HG02588 (cell line): ENCODE results near the gene ANKK1.

ENCODE experiments used
- ATAC-seq: cut with Tn5 transposase; IDR thresholded peaks from one replicate; pipeline ENCODE4 v1.9.1; 2021; ENCODE audit warnings: mild to moderate bottlenecking, moderate library complexity; ENCODE audit not compliant: unreplicated experiment

ANKK1 gene, protein sequence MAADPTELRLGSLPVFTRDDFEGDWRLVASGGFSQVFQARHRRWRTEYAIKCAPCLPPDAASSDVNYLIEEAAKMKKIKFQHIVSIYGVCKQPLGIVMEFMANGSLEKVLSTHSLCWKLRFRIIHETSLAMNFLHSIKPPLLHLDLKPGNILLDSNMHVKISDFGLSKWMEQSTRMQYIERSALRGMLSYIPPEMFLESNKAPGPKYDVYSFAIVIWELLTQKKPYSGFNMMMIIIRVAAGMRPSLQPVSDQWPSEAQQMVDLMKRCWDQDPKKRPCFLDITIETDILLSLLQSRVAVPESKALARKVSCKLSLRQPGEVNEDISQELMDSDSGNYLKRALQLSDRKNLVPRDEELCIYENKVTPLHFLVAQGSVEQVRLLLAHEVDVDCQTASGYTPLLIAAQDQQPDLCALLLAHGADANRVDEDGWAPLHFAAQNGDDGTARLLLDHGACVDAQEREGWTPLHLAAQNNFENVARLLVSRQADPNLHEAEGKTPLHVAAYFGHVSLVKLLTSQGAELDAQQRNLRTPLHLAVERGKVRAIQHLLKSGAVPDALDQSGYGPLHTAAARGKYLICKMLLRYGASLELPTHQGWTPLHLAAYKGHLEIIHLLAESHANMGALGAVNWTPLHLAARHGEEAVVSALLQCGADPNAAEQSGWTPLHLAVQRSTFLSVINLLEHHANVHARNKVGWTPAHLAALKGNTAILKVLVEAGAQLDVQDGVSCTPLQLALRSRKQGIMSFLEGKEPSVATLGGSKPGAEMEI

DNA sequence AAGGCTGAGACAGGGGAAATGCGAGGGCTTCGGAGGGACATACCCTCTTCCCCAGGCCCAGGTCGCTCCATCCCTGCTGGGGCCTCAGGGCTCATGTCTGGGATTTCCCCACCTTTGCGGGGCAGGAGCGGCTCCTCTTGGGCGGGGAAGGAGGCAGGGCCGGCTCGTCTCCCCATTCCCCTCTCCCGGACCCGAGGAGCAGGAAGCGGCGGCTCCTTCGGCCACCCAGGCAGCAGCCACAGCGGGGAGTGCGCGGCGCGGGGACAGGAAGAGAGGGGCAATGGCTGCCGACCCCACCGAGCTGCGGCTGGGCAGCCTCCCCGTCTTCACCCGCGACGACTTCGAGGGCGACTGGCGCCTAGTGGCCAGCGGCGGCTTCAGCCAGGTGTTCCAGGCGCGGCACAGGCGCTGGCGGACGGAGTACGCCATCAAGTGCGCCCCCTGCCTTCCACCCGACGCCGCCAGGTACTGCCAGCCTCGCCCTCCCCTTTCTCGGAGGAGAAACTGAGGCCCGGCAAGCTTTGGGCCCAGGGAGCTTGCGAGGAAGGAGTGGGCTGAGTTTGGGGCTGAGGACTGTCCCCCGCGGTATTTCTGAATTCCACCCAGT lies at the start of gene ANKK1:
Gene ANKK1, plus strand, starts transcription at position 175 of the 607 bp plus-strand sequence. Its CDS starts 106 bp downstream, at position 281.
- ATAC-seq, result no peak

DNA sequence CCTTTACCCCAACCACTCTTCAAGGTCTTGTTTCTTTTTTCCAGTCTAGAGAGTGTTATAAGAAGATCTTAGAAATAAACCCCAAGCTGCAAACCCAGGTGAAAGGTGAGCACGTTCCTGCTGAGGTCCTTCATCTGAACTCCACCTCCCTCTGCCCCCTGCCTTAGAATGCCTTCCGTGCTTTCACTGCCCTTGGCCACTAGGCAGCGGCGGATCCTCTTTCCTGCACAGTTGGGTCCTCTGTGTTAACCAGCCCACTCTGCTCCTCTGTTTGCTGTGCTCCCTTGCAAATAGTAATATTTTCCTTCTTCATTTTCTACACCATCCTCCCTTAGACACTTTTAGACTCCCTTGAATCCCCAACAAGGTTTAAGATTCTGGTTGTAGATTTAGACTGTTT lies 48.8 kb upstream of the ANKK1 start:
- no peak for ATAC-seq

DNA sequence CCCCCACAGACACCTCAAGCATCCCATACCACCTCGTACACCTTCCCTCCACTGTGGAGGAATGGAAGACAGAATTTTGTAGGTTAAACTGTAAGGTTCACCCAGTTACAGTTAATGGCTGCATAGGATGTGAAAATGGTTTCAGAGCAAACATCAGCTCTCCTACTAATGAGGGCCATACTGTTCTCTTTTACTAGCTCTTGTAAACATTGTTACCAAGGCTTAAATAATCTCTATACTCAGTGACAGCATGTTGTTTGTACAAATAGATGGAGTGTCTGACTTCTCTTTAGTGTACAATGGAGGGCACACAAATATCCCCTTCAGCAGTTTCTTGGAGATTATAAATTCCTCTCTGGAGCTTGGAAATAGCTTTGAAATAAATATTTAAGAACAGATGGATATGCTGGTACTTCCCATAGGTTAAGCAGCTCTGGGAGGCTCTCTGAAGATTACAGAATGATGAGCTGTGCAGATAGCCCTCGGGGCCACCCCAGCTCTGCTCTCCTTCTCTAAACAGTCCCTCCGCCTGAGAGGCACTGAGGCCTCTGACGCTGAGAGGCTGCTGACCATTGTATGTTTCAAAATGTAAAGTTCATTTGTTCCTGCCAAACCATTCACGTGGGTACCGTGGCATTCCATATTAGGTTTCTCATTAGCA lies 47.5 kb upstream of the ANKK1 start:
- no peak for ATAC-seq

DNA sequence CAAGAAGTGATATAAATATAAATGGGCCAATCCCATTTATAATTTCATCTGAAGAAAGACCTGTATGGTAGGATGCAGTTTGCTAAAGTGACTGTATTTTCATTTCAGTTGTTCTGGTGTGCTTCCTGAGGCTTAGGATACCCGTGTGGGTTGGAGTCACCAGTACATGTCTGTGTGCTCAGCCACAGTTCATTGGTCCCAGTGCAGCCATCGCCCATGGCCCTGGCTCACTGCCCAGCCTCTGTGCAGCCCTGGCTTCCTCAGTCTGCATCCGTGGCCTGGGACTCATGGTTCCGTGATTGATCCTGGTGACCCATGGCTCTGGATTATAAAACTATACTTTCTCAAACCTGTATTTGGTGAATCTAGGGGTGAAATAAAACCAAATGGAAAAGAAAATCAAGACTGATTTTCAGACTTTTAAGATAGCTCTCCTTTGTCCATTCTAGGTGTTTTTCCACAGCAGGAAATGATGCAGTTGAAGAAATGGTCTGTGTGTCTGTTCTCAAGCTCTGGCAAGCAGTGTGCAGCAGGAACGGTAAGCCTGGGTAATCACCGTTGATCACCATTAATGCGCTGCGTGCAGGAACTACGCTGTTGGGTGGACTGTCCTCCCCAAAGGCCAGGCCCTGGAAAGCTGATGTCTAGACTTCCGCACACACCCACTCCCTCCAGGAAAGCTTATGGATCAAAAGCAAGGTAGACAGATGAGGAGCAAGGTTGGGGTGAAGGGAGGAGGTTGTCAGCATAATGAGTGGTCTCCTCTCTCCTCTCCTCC lies 46.0 kb upstream of the ANKK1 start:
- ATAC-seq, result no peak

DNA sequence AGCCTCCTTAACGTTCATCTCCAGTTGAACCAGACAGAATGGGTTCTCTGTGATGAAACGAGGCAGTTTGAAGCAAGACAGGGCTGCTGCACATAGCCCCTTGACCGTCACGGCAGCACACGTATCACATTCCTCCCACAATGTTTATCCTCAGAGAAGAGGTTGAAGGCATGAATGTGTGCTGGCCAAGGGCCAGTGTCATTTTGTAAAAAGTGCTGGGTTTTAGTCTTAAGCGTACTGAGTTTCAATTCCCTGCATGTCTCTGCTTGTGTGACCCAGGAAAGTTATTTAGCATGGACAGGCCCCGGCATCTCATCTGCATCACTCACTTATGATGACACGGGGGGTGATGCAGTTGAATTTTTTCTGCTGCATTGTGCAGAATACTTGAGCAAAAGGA lies 41.6 kb upstream of the ANKK1 start:
- ATAC-seq, result no peak

DNA sequence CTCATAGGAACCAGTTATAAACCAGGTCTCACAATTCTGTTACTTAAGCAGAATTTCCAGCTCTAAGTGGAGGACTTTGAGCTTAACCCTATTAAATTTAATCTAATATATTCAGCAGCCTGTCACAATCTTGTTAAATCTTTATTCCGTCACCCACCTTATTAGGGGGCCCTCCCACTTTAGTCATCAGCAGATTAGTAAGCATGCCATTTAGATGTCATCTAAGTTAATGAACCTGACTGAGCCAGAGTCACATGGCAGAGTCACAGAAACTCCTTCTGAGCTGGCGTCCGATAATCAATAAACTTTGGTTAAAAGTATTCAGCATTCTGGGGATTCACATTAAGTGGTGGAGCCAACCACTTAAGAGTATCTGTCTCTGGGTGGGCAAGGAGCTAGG lies 38.1 kb upstream of the ANKK1 start:
- ATAC-seq, result no peak

DNA sequence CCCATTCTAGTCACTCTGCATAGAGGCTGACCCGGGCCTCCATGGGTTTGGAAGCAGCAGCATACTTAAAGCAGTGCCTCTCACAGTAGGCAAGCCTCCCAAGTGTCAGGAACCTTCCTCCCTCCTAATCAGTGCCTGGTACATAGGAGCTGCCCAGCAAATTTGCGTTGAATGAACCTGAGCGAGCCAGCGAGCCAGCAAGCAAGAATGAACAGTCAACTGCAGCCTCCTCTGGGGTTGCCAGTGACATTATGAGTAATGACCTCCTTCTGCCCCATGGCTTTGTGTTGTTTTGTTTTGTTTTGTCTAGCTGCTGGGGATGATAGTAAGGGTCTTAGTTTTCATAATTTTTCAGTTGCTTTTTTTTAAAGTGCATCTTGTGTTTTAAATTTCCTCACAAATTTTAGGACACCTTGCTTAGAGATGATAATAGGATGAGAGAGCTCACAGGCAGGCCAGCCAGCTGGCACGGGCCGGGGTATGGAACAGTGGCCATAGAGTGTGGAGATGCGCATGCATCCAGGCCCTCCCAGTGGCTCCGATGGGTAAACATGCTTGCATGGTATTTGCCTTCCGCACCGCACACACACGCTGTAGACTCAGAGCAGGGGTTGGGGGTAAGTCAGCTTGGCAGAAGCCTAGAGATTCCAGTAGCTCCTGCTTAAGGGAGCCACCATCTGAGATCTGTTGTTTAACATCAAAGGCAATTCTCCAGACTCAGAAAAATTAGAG lies 37.1 kb upstream of the ANKK1 start:
- ATAC-seq, result no peak

DNA sequence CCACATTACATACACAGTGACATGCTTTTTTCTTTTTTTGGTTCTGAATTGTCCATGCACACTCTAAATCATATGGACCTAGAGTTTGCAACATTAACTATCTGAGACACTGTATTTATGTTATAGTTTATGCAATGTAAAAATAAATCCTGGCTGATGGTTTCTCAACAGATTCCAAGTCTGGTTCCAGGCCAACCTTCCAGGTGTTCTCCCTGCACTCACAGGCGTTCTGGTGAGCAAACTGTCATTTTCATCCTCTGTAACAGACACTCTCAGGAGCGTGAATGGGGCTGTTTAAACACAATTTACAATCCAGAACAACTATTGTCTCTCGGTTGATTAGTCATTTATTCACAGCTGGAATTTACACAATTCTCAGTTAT lies 36.5 kb upstream of the ANKK1 start:
- ATAC-seq, result no peak

DNA sequence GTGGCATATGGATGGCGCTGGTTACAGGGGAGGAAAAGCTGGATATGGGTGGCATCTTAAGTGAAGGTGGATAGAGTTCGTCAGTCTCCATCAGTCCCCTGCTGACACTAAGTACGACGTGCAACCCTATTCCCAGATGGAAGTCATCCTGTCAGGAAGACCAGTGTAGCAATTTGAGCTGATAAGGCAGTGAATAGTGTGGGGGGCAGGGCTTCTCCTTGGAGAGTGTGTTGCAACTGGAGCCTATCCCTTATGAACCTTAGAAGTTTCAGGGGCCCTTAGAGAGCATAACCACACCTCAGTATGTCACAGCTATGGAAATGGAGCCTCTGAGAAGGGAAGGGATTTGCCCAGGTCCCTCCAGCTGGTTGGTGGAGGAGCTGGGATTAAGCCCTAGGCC lies 36.1 kb upstream of the ANKK1 start:
- ATAC-seq, result no peak

DNA sequence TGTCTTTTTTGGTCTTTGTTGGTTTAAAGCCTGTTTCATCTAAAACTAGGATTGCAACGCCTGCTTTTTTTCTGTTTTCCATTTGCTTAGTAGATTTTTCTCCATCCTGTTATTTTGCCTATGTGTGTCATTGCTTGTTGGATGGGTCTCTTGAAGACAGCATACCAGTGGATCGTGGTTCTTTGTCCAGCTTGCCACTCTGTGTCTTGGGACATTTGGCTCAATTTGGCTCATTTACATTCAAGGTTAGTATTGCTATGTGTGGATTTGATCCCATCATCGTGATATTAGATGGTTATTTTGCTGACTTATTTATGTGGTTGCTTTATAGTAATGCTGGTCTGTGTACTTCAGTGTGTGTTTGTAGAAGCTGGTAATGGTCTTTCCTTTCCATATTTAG lies 31.4 kb upstream of the ANKK1 start:
- no peak for ATAC-seq

DNA sequence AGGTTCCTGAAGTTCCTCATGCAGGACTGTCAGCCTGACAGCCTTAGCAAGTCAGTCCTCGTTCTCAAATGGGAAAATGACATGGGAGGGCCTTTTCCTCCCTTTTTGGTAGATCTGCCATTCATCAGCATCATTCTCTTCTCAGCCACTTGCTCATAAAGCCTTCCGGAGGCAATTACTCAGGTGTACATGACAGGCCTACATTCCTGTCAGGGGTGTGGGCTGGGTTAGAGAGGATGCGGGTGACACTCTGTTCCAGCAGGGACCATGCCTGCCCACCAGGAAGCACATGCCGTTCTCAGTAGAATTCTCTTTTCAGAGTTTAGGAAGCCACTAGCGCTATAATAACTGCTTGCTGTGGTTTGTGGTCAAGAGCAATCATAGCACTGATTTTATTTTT lies 24.2 kb upstream of the ANKK1 start:
- ATAC-seq, result no peak

DNA sequence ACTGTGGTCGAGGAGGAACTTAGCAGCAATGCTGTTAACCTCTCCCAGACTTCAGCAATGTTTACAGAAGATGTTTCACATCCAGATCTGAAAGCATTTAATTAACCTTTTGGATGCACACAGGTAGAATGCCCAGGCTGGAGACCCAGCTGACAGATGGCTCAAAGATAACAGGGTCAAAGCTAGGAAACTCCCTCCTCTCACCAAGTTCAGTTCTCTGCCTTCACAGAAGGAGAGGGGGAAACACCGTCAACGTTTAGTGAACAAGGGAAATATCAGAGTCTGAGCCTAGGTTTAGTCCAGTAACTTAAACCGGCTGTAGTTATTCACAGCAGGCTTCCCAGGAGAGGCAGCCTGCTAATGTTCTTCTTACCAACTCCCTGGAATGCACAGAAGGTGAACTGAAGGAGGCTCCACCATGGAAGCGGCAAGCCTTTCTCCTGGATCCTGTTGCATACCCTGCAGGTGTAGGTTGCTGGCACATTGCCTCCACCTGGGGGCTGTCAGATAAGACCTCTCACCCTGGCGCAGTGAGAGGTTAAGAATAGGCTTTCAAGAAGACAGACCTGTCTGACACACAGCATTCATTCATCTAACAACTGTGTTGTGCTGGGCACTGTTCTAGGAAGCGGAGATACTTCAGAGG lies 23.5 kb upstream of the ANKK1 start:
- ATAC-seq, result no peak

DNA sequence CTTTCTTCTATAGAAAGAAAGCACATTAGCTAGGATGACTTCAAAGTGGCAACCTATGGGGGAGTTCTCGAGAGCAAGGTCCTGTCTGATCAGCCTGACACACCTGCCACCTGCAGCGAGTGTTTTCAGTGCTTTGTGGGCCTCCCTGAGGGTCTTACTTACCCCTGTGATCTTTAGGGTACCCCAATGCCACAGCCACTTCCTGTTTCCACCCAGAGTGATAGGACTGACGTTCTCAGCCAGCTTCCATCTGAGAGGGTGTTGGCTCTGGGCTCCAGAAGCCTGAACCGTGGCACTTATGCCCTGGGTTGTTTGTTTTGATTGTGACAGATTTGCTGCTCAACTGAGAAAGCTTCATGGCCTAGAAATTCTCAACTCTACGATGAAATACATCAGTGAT lies 21.7 kb upstream of the ANKK1 start:
- ATAC-seq, result no peak

DNA sequence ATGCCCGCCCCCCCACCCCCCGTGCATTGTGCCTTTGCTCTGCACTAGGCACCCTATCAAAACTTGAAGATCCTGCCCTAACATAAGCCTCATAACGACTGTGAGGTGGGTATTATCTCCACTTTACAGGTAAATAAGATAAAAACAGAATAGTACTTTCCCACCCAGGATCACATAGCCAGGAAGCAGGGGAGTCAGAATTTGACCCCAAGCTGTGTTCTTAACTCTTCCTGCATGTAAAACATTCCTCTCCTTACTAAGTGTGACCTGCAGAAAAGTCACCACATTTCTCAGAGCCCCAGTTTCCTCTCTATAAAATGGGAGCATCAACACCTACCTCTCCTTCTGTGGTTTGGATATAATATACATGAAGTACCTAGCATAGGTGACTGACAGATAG lies 18.2 kb upstream of the ANKK1 start:
- ATAC-seq, result no peak

DNA sequence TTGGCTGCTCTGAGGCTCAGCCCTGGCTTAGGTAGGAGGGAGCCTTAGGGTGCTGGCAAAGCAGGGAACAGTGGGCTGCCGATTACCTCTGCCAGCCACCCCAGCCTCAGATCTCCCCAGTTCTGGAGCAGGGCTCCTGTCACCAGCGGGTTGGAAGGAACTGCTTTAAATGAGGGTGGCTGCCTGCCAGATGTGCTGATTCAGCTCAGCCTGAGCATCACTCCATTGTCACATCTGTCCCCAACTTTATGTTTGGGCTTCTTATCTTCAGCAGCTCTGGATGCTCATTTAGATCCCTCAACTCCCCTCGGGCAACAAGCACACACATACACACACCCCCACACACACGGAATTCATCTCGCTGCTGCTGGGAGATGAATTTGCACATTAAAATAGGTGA lies 16.9 kb upstream of the ANKK1 start:
- ATAC-seq, result no peak

DNA sequence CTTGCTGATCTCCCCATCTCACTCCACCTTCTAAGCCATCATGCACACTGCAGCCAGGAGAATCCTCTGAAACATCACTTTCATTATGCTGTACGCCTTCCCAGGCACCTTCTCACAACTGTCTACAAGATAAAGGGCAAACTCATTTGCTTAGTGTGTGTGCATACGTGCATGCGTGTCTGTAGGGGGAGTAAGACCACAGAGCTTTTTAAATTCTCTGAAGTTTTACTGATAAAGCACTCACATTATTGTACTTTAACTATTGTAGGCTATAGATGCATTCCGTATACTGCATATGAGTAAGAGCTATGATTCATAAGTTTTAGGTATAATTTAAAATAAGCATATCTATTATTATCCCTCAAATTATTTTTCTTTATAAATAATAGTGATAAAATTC lies 15.3 kb upstream of the ANKK1 start:
- ATAC-seq, result no peak

DNA sequence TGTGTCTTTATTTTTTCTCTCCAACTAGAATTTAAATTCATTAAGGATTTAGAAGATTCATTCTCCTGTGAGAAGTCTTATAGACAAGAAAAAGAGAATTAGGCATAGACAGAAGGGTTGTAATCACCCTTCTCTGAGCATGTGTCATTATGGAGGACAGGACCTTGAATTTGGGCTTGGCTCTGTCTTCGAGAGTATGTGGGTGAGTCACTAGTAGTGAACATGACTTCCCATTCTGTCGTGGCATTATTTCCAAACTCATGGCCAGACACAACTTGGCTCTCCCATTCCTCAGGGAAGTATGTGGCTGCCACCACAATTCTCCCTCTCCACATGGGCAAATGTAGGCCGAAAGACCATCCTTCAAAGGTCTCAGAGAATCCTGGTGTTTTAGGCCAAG lies 14.3 kb upstream of the ANKK1 start:
- no peak for ATAC-seq

DNA sequence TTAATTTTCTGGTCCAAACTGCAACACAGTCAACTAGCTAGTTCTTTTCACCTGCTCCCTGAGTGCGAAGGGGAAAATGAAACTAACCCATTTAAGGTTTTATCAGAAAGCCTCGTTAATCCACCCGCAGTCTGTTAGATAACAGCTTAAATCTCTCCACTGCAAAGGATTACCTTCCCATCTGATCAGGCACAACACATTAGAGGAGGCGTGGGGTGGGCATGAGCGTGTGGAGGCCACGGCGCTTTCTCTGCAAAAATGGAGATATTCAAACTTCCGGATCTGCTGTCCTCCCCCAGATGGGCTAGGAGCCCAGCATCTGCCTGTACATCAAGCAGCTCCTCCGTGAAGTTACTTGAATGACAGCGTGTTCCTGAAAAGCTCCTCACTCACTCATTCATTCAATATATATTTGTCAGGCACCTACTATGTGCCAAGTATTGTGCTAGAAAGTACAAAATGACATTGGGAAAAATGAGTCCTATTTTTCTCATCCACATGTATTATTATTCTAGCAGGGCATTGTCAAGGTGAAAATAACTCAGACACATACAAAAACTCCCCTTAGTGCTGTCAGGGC lies 13.5 kb upstream of the ANKK1 start:
- ATAC-seq, result no peak

DNA sequence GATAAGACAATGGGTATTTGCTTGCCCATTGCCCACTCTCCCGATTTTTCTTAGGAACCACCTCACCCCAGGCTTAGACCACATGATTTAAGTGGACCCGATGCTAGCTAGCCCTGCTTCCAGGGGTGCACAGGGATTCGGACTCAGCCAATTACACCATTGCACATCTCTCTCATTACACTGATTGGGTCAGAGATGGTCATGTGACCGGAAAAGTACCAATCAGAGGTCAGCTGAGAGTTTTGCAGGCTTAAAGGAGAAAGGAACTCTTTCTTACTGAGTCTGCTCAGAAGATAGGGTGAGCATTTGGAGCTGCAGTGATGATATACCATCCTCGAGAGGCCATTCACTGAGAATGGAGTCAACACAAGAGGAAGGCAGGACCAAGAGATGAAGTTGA lies 12.2 kb upstream of the ANKK1 start:
- ATAC-seq, result no peak
